HEK293T (cell line): ENCODE results near the gene OLA1.

Experiments used
- ARNT ChIP-seq: fragments of 450-650 bp; IDR thresholded peaks from 2 replicates; pipeline ENCODE4 v1.6.1; 2017; ENCODE audit warnings: mild to moderate bottlenecking
- BHLHE40 ChIP-seq: fragments of 450-650 bp; IDR thresholded peaks from 2 replicates; pipeline ENCODE4 v1.6.1; 2016; ENCODE audit warnings: mild to moderate bottlenecking, moderate library complexity, borderline replicate concordance
- ELF4 ChIP-seq: fragments of 450-650 bp; IDR thresholded peaks from 2 replicates; pipeline ENCODE4 v1.6.1; 2017; ENCODE audit warnings: antibody characterized with exemption
- FOXA1 ChIP-seq: fragments of 450-650 bp; IDR thresholded peaks from 2 replicates; pipeline ENCODE4 v1.6.1; 2016; ENCODE audit warnings: mild to moderate bottlenecking
- FOXK2 ChIP-seq: fragments of 450-650 bp; IDR thresholded peaks from 2 replicates; pipeline ENCODE4 v1.6.1; 2016; ENCODE audit warnings: mild to moderate bottlenecking
- HDGF ChIP-seq: fragments of 450-650 bp; IDR thresholded peaks from 2 replicates; pipeline ENCODE4 v1.6.1; 2017; ENCODE audit warnings: antibody characterized with exemption, borderline replicate concordance
- NFRKB ChIP-seq: fragments of 450-650 bp; IDR thresholded peaks from 2 replicates; pipeline ENCODE4 v1.6.1; 2016; ENCODE audit warnings: mild to moderate bottlenecking, moderate library complexity
- ZNF384 ChIP-seq: fragments of 450-650 bp; IDR thresholded peaks from 2 replicates; pipeline ENCODE4 v1.6.1; 2016

DNA sequence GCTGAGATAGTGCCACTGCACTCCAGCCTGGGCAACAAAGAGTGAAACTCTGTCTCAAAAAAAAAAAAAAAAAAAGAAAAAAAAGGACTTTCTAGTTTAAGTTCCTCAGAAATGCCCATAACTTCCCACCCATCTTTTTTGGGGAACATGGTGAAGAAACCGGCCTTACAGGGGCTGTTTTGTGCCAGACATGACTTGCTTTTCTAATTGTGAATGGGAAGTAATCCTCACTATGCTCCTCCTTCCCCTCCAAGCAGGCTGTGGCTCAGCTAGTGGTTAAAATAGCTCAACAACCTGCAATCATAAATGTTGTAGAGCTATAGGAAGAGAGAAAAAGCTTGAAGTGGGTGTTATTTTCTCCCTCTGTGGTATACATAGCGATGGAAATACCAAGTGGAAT is 34.1 kb upstream of the OLA1 start:
- TF ChIP-seq BHLHE40 (no peak), NFRKB (no peak), FOXK2 (no peak), FOXA1 (no peak), ELF4 (no peak), HDGF (no peak), ZNF384 (no peak), ARNT (no peak)
